Measurements from ENCODE around the gene RPL10A. TPM values are rescaled to one million over a fixed set of nuclear protein-coding genes. Genes with fewer than 3 reads are reported as not detected.

Gene RPL10A
- 1,000 to 10,000 TPM in 1 of 2 donors, 100 to 1,000 TPM in 1; 998 to 1,213 TPM for total RNA-seq

DNA sequence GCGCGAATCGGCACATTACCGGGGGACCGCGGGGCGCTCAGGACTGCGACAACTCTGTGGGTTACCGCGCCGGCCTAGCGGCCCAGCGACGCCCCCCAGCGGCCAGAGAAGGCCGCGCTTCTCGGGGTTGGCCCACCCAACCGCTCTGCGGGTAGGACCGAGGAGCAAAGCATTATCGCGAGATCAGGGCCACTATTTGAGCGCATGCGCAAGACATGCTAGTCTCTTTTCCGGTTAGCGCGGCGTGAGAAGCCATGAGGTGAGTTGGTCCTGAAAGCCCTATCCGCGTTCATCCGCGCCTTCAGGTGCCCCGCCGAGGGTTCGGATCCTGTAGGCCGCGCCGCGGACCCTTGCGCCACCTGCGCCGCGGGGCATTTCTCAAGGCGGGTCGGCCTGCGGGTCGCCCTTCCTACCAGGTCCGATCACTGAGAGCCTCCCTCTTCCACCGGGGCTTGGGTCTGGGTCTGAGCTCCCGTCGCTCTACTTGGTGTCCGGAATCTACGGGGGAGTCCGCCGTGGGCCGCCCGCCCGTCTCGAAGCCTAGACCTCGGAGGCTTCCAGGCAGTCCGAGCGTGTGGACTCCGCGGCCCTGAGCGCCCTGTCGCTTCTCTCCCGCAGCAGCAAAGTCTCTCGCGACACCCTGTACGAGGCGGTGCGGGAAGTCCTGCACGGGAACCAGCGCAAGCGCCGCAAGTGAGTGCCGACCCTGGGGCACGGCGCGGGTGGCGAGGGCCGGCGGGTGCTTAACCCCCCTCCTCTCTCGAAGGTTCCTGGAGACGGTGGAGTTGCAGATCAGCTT, at the start of gene RPL10A:
TSS of gene RPL10A (plus strand) at position 221 of the 799 bp plus-strand sequence. CDS start at position 255, 34 bp downstream.
- Histone ChIP-seq H3K9me3 (no peaks in the 10 kb centered on the region), H3K4me3 (peak within 1 kb of the TSS; percentile 63), H3K27ac (peak within 1 kb of the TSS; percentile 74), H3K36me3 (no peaks in the 10 kb centered on the region), H3K9ac (ENCODE audit: low read depth in 2 of 2, low read length in 2 of 2) (peak within 1 kb of the TSS; percentile 75 to 81), H3K4me1 (no peaks in the 10 kb centered on the region), H3K27me3 (no peaks in the 10 kb centered on the region)
- TF ChIP-seq, protein P1, sequence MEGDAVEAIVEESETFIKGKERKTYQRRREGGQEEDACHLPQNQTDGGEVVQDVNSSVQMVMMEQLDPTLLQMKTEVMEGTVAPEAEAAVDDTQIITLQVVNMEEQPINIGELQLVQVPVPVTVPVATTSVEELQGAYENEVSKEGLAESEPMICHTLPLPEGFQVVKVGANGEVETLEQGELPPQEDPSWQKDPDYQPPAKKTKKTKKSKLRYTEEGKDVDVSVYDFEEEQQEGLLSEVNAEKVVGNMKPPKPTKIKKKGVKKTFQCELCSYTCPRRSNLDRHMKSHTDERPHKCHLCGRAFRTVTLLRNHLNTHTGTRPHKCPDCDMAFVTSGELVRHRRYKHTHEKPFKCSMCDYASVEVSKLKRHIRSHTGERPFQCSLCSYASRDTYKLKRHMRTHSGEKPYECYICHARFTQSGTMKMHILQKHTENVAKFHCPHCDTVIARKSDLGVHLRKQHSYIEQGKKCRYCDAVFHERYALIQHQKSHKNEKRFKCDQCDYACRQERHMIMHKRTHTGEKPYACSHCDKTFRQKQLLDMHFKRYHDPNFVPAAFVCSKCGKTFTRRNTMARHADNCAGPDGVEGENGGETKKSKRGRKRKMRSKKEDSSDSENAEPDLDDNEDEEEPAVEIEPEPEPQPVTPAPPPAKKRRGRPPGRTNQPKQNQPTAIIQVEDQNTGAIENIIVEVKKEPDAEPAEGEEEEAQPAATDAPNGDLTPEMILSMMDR (IDR thresholded peaks at IDR 0.05): peak; percentile 97
- DNase-seq: peak; percentile 98
- intact Hi-C loops (cut with DNase I): no loop called here

DNA sequence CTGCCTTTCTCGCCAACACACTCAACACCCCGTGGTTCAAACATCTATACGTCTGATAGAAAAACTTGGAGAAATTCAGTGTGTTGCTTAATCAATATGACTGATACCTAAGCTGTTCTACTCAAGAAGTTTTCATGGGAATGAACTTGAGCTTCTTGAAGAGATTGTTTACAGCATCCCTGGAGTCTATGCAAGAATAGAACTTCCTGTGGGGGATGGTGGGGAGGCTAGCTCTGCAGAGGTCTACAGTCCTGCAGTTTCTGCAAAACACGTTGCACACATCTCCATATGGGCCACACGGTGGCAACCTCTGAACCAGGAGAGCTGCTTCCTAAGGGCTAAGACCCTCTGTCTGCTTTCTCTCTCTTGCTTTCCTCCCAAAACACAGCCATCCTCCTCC, 48.8 kb upstream of the RPL10A start:
- intact Hi-C loops (cut with DNase I): no loop called here
- peaks cover 18% of the 10 kb centered on the region for H3K4me1 ChIP-seq
- no peak overlapping the region for H3K27ac ChIP-seq
- no peak overlapping the region for H3K9ac ChIP-seq (ENCODE audit: low read depth in 2 of 2, low read length in 2 of 2)
- no peaks in the 10 kb centered on the region for H3K27me3 ChIP-seq
- TF ChIP-seq, protein P1 (IDR thresholded peaks at IDR 0.05): no peak
- no peak overlapping the region for H3K4me3 ChIP-seq
- no peaks in the 10 kb centered on the region for H3K9me3 ChIP-seq
- H3K36me3 ChIP-seq: no peaks in the 10 kb centered on the region
- no peak for DNase-seq

DNA sequence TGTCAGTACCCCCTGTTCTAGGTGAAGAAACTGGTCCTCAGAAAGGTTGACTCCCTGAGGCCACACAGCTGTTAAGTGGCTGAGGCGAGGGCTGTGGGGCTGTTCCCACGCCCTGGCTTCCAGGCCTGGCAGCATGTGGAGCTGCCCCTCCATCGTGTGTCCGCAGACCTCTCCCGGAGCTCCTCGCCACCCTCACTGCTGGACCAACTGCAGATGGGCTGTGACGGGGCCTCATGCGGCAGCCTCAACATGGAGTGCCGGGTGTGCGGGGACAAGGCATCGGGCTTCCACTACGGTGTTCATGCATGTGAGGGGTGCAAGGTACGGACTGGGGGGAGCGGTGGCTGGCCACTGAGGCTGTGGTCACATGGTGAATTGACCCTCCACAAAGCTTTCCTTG, 48.2 kb upstream of the RPL10A start:
- Histone ChIP-seq H3K27me3 (no peaks in the 10 kb centered on the region), H3K36me3 (no peaks in the 10 kb centered on the region), H3K9me3 (no peaks in the 10 kb centered on the region), H3K4me3 (no peak overlapping the region), H3K9ac (ENCODE audit: low read depth in 2 of 2, low read length in 2 of 2) (no peak overlapping the region), H3K4me1 (peaks cover 15% of the 10 kb centered on the region), H3K27ac (no peak overlapping the region)
- DNase-seq: no peak
- intact Hi-C loops (cut with DNase I): no loop called here
- TF ChIP-seq, protein P1 (IDR thresholded peaks at IDR 0.05): no peak

DNA sequence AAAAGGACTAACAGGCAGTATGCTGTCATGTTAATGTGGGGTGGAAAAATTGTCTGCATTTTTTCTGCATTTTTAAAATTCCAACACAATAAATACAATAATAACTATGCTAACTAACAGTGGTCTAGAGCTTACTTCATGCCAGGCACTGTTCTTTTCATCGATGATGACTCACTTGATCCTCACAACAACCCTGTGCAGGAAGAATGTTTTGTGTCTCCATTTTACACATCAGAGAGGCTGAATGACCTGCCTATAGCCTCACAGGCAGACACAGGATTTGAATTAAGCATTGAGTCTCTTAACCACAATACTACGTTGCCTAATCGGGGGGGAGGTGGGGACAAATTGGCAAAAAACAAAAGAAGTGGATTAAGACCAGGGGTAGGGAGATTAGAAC, 42.9 kb upstream of the RPL10A start:
- no peaks in the 10 kb centered on the region for H3K9me3 ChIP-seq
- TF ChIP-seq, protein P1 (IDR thresholded peaks at IDR 0.05): no peak
- H3K27ac ChIP-seq: no peak overlapping the region
- H3K27me3 ChIP-seq: no peaks in the 10 kb centered on the region
- no peaks in the 10 kb centered on the region for H3K36me3 ChIP-seq
- no peaks in the 10 kb centered on the region for H3K4me1 ChIP-seq
- intact Hi-C loops (cut with DNase I): no loop called here
- no peak overlapping the region for H3K9ac ChIP-seq (ENCODE audit: low read depth in 2 of 2, low read length in 2 of 2)
- DNase-seq: no peak
- H3K4me3 ChIP-seq: no peak overlapping the region

DNA sequence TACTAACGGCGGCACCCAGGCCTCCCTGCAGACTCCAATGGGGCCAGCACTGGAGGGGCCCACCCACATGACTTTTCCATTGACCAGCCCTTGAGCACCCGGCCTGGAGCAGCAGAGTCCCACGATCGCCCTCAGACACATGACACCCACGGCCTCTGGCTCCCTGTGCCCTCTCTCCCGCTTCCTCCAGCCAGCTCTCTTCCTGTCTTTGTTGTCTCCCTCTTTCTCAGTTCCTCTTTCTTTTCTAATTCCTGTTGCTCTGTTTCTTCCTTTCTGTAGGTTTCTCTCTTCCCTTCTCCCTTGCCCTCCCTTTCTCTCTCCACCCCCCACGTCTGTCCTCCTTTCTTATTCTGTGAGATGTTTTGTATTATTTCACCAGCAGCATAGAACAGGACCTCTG, 42.1 kb upstream of the RPL10A start:
- DNase-seq: no peak
- H3K9ac ChIP-seq (ENCODE audit: low read depth in 2 of 2, low read length in 2 of 2): no peak overlapping the region
- intact Hi-C loops (cut with DNase I): no loop called here
- H3K9me3 ChIP-seq: no peaks in the 10 kb centered on the region
- H3K4me3 ChIP-seq: no peak overlapping the region
- H3K36me3 ChIP-seq: no peaks in the 10 kb centered on the region
- no peak overlapping the region for H3K27ac ChIP-seq
- no peaks in the 10 kb centered on the region for H3K4me1 ChIP-seq
- no peaks in the 10 kb centered on the region for H3K27me3 ChIP-seq
- TF ChIP-seq, protein P1 (IDR thresholded peaks at IDR 0.05): no peak
